ENCODE measurements around the gene ZDHHC14.

GRCh38 chr6:157647261-157647915 lies 266.4 kb downstream of the ZDHHC14 start:
- no peak for TF ChIP-seq POLR2A (IDR thresholded peaks at IDR 0.05)
- no peak for TF ChIP-seq CTCF (IDR thresholded peaks at IDR 0.05)

Data from prostate gland (tissue), 2 donors.